Measurements from ENCODE around the gene OR12D3. TPM values are rescaled to one million over a fixed set of nuclear protein-coding genes. Genes with fewer than 3 reads are reported as not detected.

OR12D3 gene
- total RNA-seq, 1 donor from 2014 or later, result not detected

DNA sequence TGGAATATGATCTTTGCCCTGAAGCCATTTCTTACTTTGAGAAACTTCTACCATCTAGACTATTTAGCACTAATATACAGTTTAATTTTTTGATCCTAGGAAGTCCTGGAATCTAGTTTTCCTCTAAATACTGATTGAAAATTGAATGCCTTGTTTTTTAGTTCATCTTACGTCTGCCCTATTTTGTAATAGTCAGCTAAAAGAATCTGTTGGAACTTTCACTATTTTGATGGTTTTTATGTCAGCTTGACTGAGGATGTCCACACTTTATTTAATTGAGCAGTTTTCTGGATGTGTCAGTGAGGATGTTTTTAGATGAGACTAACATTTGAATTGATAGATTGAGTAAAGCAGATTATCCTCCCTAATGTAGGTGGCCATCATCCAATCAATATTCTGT is 28.7 kb upstream of the OR12D3 start:
- H3K9me3 Mint-ChIP-seq (ENCODE audit: low read depth), result peaks cover 9% of the 10 kb centered on the region

DNA sequence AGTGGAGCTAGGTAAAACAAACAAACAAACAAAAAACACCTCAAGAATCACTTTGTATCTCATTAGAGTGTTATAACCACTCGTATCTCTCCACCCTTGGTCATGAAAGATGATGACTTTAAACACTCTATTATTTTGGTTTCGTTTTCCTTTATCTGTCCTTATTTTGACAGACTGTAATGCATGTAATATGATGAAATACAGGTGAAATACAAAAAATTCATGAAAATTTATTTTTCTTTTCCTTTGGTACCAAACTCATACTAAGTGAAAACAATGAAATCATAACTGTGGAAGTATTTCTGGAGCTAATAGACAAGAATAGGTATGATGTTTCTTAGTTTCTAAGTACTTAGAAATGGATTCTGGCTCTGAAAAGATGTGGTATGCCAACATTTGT is 24.4 kb upstream of the OR12D3 start:
- no peak for DNase-seq (ENCODE audit: low spot score, unreplicated experiment)
- no peak overlapping the region for H3K27ac Mint-ChIP-seq
- H3K27me3 Mint-ChIP-seq, result peaks cover 17% of the 10 kb centered on the region
- no peak overlapping the region for H3K4me3 Mint-ChIP-seq (ENCODE audit: low read depth)
- no peaks in the 10 kb centered on the region for H3K9me3 Mint-ChIP-seq (ENCODE audit: low read depth)
- TF ChIP-seq, protein P1, sequence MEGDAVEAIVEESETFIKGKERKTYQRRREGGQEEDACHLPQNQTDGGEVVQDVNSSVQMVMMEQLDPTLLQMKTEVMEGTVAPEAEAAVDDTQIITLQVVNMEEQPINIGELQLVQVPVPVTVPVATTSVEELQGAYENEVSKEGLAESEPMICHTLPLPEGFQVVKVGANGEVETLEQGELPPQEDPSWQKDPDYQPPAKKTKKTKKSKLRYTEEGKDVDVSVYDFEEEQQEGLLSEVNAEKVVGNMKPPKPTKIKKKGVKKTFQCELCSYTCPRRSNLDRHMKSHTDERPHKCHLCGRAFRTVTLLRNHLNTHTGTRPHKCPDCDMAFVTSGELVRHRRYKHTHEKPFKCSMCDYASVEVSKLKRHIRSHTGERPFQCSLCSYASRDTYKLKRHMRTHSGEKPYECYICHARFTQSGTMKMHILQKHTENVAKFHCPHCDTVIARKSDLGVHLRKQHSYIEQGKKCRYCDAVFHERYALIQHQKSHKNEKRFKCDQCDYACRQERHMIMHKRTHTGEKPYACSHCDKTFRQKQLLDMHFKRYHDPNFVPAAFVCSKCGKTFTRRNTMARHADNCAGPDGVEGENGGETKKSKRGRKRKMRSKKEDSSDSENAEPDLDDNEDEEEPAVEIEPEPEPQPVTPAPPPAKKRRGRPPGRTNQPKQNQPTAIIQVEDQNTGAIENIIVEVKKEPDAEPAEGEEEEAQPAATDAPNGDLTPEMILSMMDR (IDR thresholded peaks at IDR 0.05; ENCODE audit: unreplicated experiment), result no peak
- H3K4me1 Mint-ChIP-seq (ENCODE audit: low read depth), result no peaks in the 10 kb centered on the region
- no peaks in the 10 kb centered on the region for H3K36me3 Mint-ChIP-seq (ENCODE audit: insufficient read depth)

More for the DNA sequence above, 28.7 kb upstream of the OR12D3 start:
- TF ChIP-seq, protein P1 (IDR thresholded peaks at IDR 0.05; ENCODE audit: unreplicated experiment), result no peak
- Mint-ChIP-seq H3K27me3 (peaks cover 2% of the 10 kb centered on the region), H3K4me3 (ENCODE audit: low read depth) (no peak overlapping the region), H3K27ac (no peak overlapping the region), H3K4me1 (ENCODE audit: low read depth) (no peaks in the 10 kb centered on the region), H3K36me3 (ENCODE audit: insufficient read depth) (no peaks in the 10 kb centered on the region)
- DNase-seq (ENCODE audit: low spot score, unreplicated experiment), result no peak

DNA sequence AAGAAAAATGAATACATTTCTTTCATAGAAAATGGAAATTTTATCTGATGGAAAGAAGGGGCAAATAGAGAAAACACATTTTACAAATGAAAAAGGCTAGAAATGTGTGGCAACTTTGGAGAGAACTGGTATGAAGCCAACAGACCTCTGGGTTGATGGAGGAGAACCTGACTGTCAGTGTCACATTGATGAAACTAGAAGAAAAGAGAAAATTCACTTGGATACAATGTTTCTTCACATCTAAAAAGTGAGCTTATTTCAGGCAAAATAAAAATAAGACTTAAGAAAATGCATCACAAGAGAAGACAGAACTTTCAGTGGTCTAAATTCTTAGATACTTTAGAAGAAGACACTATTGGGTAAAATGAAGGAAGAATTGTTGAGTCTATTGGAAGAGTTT is 20.2 kb upstream of the OR12D3 start, which contains the start of gene OR12D2:
TSS of gene OR12D2 (plus strand) at position 301 of the 400 bp plus-strand sequence. CDS start 1,069 bp downstream, outside the sequence.
- Mint-ChIP-seq H3K4me3 (ENCODE audit: low read depth) (no peak within 1 kb of the TSS), H3K9me3 (ENCODE audit: low read depth) (no peaks in the 10 kb centered on the region), H3K27ac (no peak within 1 kb of the TSS), H3K27me3 (peaks cover 17% of the 10 kb centered on the region), H3K4me1 (ENCODE audit: low read depth) (no peaks in the 10 kb centered on the region), H3K36me3 (ENCODE audit: insufficient read depth) (no peaks in the 10 kb centered on the region)
- DNase-seq (ENCODE audit: low spot score, unreplicated experiment), result no peak
- TF ChIP-seq, protein P1 (IDR thresholded peaks at IDR 0.05; ENCODE audit: unreplicated experiment), result no peak

DNA sequence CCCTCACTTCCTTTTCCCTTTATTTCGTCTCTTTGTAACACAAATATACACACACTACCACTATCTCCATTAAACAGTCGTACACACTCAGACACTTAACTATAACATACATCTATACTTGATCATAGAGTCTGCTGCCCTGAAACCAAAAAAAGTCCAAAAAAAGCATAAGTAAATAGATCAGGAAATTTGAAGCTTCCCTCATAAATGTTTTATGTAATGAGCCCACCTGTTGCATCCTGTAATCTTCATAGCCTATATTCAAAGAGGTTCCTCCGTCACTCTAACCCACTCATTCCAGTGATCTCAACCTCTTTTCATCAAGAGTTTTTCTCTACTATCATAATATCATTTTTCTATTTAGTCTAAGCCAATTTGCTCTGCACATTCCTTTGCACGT is 13.4 kb upstream of the OR12D3 start:
- no peak overlapping the region for H3K27ac Mint-ChIP-seq
- no peaks in the 10 kb centered on the region for H3K36me3 Mint-ChIP-seq (ENCODE audit: insufficient read depth)
- H3K4me3 Mint-ChIP-seq (ENCODE audit: low read depth), result no peak overlapping the region
- H3K4me1 Mint-ChIP-seq (ENCODE audit: low read depth), result no peaks in the 10 kb centered on the region
- DNase-seq (ENCODE audit: low spot score, unreplicated experiment), result no peak
- TF ChIP-seq, protein P1 (IDR thresholded peaks at IDR 0.05; ENCODE audit: unreplicated experiment), result no peak
- no peaks in the 10 kb centered on the region for H3K9me3 Mint-ChIP-seq (ENCODE audit: low read depth)
- peaks cover 15% of the 10 kb centered on the region for H3K27me3 Mint-ChIP-seq

DNA sequence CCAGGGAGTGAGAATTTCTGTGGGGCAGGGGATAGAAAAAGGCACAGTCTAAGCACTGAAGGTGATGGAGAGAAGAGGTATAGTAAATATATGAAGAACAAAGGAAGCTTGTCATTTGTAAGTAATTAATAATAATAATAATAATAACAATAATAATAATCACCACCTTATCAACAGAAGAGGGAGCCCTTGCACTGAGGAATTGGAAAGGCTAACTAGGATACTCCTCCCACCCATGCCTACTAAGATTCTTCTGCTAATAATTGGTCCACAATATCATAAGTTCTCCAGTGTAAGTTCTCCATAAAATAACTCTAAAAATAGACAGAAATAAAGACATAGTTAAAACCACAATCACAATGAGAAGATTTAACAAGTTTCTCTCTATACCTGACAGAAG is 912 bp upstream of the OR12D3 start:
- no peak for DNase-seq (ENCODE audit: low spot score, unreplicated experiment)
- no peaks in the 10 kb centered on the region for H3K36me3 Mint-ChIP-seq (ENCODE audit: insufficient read depth)
- no peaks in the 10 kb centered on the region for H3K9me3 Mint-ChIP-seq (ENCODE audit: low read depth)
- no peak overlapping the region for H3K4me3 Mint-ChIP-seq (ENCODE audit: low read depth)
- TF ChIP-seq, protein P1 (IDR thresholded peaks at IDR 0.05; ENCODE audit: unreplicated experiment), result peak; percentile 24
- no peak overlapping the region for H3K27ac Mint-ChIP-seq
- no peaks in the 10 kb centered on the region for H3K4me1 Mint-ChIP-seq (ENCODE audit: low read depth)
- H3K27me3 Mint-ChIP-seq, result no peaks in the 10 kb centered on the region
